HAP-1 (cell line): ENCODE measurements around the gene STXBP3.
A peak's percentile ranks its signal among the peaks of the same experiment; 100 is the strongest.

ENCODE experiments used
- DNase-seq, 2 experiments: peaks; one replicate each; pipeline ENCODE4 v3.0.0-alpha.2; 2016 to 2020; ENCODE audit warnings: low spot score in 2 of 2
- H3K27me3 ChIP-seq: fragments of 250-450 bp; sonication (Bioruptor Pico); 2 replicates; pipeline ENCODE4 v1.5.1; 2020; ENCODE audit warnings: low read depth, mild to moderate bottlenecking, moderate library complexity
- H3K36me3 ChIP-seq: fragments of 250-450 bp; sonication (Bioruptor Pico); replicated peaks from 2 replicates; pipeline ENCODE4 v1.5.1; 2020; ENCODE audit warnings: mild to moderate bottlenecking
- H3K4me1 ChIP-seq: fragments of 250-450 bp; sonication (Bioruptor Pico); 2 replicates; pipeline ENCODE4 v1.5.1; 2020; ENCODE audit warnings: mild to moderate bottlenecking
- H3K4me3 ChIP-seq: fragments of 250-450 bp; sonication (Bioruptor Pico); 2 replicates; pipeline ENCODE4 v1.5.1; 2020; ENCODE audit warnings: mild to moderate bottlenecking, moderate library complexity
- H3K9me3 ChIP-seq: fragments of 250-450 bp; sonication (Bioruptor Pico); 2 replicates; pipeline ENCODE4 v1.5.1; 2020; ENCODE audit warnings: mild to moderate bottlenecking, moderate library complexity
- in situ Hi-C: fragments of 300-500 bp; cut with MboI; formaldehyde crosslinking; loops from 3 replicates; pipeline ENCODE4 v1.14.3; 2020; ENCODE audit warnings: low sequenced_read_pairs, inconsistent platforms, mixed read lengths

Gene STXBP3

GRCh38 chr1:108848806-108849205 is 102.3 kb downstream of the STXBP3 start:
- H3K27me3 ChIP-seq: no peaks in the 10 kb centered on the region
- in situ Hi-C loops: no loop called here
- H3K4me3 ChIP-seq: no peak overlapping the region
- no peaks in the 10 kb centered on the region for H3K9me3 ChIP-seq
- DNase-seq: no peak
- H3K36me3 ChIP-seq: no peaks in the 10 kb centered on the region
- no peaks in the 10 kb centered on the region for H3K4me1 ChIP-seq

GRCh38 chr1:108850929-108851328 is 104.5 kb downstream of the STXBP3 start:
- Histone ChIP-seq H3K36me3 (no peaks in the 10 kb centered on the region), H3K4me1 (no peaks in the 10 kb centered on the region), H3K4me3 (no peak overlapping the region), H3K27me3 (no peaks in the 10 kb centered on the region), H3K9me3 (no peaks in the 10 kb centered on the region)
- DNase-seq: no peak
- in situ Hi-C loops: no loop called here

GRCh38 chr1:108851567-108851966 is 105.1 kb downstream of the STXBP3 start:
- no peaks in the 10 kb centered on the region for H3K36me3 ChIP-seq
- no peak overlapping the region for H3K4me3 ChIP-seq
- DNase-seq: no peak
- in situ Hi-C loops: no loop called here
- H3K27me3 ChIP-seq: no peaks in the 10 kb centered on the region
- no peaks in the 10 kb centered on the region for H3K9me3 ChIP-seq
- H3K4me1 ChIP-seq: peaks cover under 1% of the 10 kb centered on the region; the same call in 1 of the 2 replicates

GRCh38 chr1:108852221-108852975 is 105.9 kb downstream of the STXBP3 start:
- H3K9me3 ChIP-seq: no peaks in the 10 kb centered on the region
- in situ Hi-C loops: no loop called here
- H3K4me3 ChIP-seq: no peak overlapping the region
- H3K36me3 ChIP-seq: no peaks in the 10 kb centered on the region
- DNase-seq: no peak
- no peaks in the 10 kb centered on the region for H3K27me3 ChIP-seq
- H3K4me1 ChIP-seq: peaks cover 8% of the 10 kb centered on the region

GRCh38 chr1:108854221-108855019 is 107.9 kb downstream of the STXBP3 start:
- H3K4me3 ChIP-seq: no peak overlapping the region
- peaks cover 21% of the 10 kb centered on the region for H3K4me1 ChIP-seq
- H3K9me3 ChIP-seq: no peaks in the 10 kb centered on the region
- no peaks in the 10 kb centered on the region for H3K36me3 ChIP-seq
- DNase-seq: no peak
- in situ Hi-C loops: no loop called here
- no peaks in the 10 kb centered on the region for H3K27me3 ChIP-seq

- Histone ChIP-seq H3K36me3 (no peaks in the 10 kb centered on the region), H3K4me1 (peaks cover 30% of the 10 kb centered on the region), H3K27me3 (no peaks in the 10 kb centered on the region), H3K4me3 (peak within 1 kb of the TSS; percentile 3), H3K9me3 (no peaks in the 10 kb centered on the region)
- no peak for DNase-seq
- in situ Hi-C loops: no loop called here
These were observed 110.5 kb downstream of the STXBP3 start, which contains the start of gene AKNAD1 for GRCh38 chr1:108856994-108857393. TSS of gene AKNAD1 (minus strand) at chr1:108857094. CDS start at chr1:108852664, 4,430 bp downstream.

- in situ Hi-C loops: no loop called here
These were observed 111.9 kb downstream of the STXBP3 start for GRCh38 chr1:108858230-108858950.

More at GRCh38 chr1:108858230-108858950, 111.9 kb downstream of the STXBP3 start:
- peak; percentile 73 to 83 for DNase-seq
- H3K36me3 ChIP-seq: no peaks in the 10 kb centered on the region
- H3K9me3 ChIP-seq: no peaks in the 10 kb centered on the region
- H3K4me1 ChIP-seq: peaks cover 35% of the 10 kb centered on the region
- no peaks in the 10 kb centered on the region for H3K27me3 ChIP-seq
- H3K4me3 ChIP-seq: peak overlapping the region; percentile 3
